SK-N-SH (cell line): ENCODE results near the gene KIAA1191. TPM values are rescaled to one million over a fixed set of nuclear protein-coding genes. Genes with fewer than 3 reads are reported as not detected.
A peak's percentile ranks its signal among the peaks of the same experiment; 100 is the strongest.

Source experiments
- CTCF ChIA-PET: fragments of 300-600, 350-600 bp; formaldehyde crosslinking; extraction: SDS; loops from one replicate; lab custom pipeline; 2021; lab: Yijun Ruan, JAX
- POLR2A ChIA-PET: fragments of 350-600 bp; sonication (Branson Sonifier 250); formaldehyde crosslinking; extraction: SDS; loops from one replicate; lab custom pipeline; 2020; ENCODE audit warnings: antibody characterized with exemption, inconsistent platforms; lab: Yijun Ruan, JAX
- DNase-seq: peaks from one replicate; pipeline ENCODE4 v3.0.0; 2012
- H2AFZ ChIP-seq: fragments of 200-600 bp; sonication (generic); 2 replicates; pipeline ENCODE4 v1.8.1; 2016; ENCODE audit warnings: antibody characterized with exemption, mild to moderate bottlenecking, low read depth
- H3F3A ChIP-seq: fragments of 200-600 bp; sonication (generic); replicated peaks from 2 replicates; pipeline ENCODE3; 2016; ENCODE audit warnings: antibody characterized with exemption, mild to moderate bottlenecking; ENCODE audit not compliant: insufficient read depth
- H3K27ac ChIP-seq, 2 experiments: fragments of 200-500 bp in 1 of 2; fragments of 200-600 bp in 1 of 2; sonication (Bioruptor generic) in 1 of 2; sonication (generic), shearing (Covaris generic) in 1 of 2; 2 replicates each; pipeline versions ENCODE4 v1.5.1 to v1.6.1; 2014 to 2016; ENCODE audit warnings: low read depth in 2 of 2, inconsistent platforms in 1 of 2, low read length in 1 of 2, mild to moderate bottlenecking in 1 of 2, mixed read lengths in 1 of 2
- H3K27me3 ChIP-seq: fragments of 200-600 bp; sonication (generic), shearing (Covaris generic); 2 replicates; pipeline ENCODE4 v1.6.1; 2016; ENCODE audit warnings: mixed run types; ENCODE audit not compliant: insufficient read depth
- H3K36me3 ChIP-seq, 2 experiments: fragments of 200-500 bp in 1 of 2; fragments of 200-600 bp in 1 of 2; sonication (Bioruptor generic) in 1 of 2; sonication (generic) in 1 of 2; replicated peaks in 1 of 2; 2 replicates each; pipeline versions ENCODE3 to v1.5.1; 2014 to 2016; ENCODE audit warnings: low read length in 1 of 2, mild to moderate bottlenecking in 1 of 2; ENCODE audit not compliant: insufficient read depth in 2 of 2, control insufficient read depth in 1 of 2
- H3K4me1 ChIP-seq, 2 experiments: fragments of 200-500 bp in 1 of 2; fragments of 200-600 bp in 1 of 2; sonication (Bioruptor generic) in 1 of 2; sonication (generic), shearing (Covaris generic) in 1 of 2; 2 replicates each; pipeline versions ENCODE4 v1.5.1 to v1.6.1; 2014 to 2016; ENCODE audit warnings: low read depth in 1 of 2, low read length in 1 of 2, mixed run types in 1 of 2; ENCODE audit not compliant: insufficient read depth in 2 of 2, control insufficient read depth in 1 of 2
- H3K4me2 ChIP-seq: fragments of 200-600 bp; sonication (generic), shearing (Covaris generic); 2 replicates; pipeline ENCODE4 v1.6.1; 2017; ENCODE audit warnings: mixed run types
- H3K4me3 ChIP-seq, 2 experiments: fragments of 200-500 bp in 1 of 2; fragments of 200-600 bp in 1 of 2; sonication (Bioruptor generic) in 1 of 2; sonication (generic), shearing (Covaris generic) in 1 of 2; 2 replicates each; pipeline versions ENCODE4 v1.5.1 to v1.8.1; 2014 to 2016; ENCODE audit warnings: low read depth in 2 of 2, inconsistent platforms in 1 of 2, low read length in 1 of 2, mild to moderate bottlenecking in 1 of 2, mixed read lengths in 1 of 2, moderate library complexity in 1 of 2
- H3K79me2 ChIP-seq: fragments of 200-600 bp; sonication (generic); 2 replicates; pipeline ENCODE4 v1.8.1; 2017; ENCODE audit warnings: mild to moderate bottlenecking; ENCODE audit not compliant: insufficient read depth
- H3K9ac ChIP-seq: fragments of 200-600 bp; sonication (generic); 2 replicates; pipeline ENCODE4 v1.6.1; 2017; ENCODE audit warnings: mixed run types
- H3K9me2 ChIP-seq: fragments of 200-600 bp; sonication (generic); 2 replicates; pipeline ENCODE4 v1.6.1; 2017; ENCODE audit warnings: mixed run types
- H3K9me3 ChIP-seq: fragments of 200-600 bp; sonication (generic); 2 replicates; pipeline ENCODE4 v1.6.1; 2017; ENCODE audit warnings: mixed run types, mild to moderate bottlenecking, moderate library complexity
- H4K20me1 ChIP-seq: fragments of 200-600 bp; sonication (generic); 2 replicates; pipeline ENCODE4 v1.6.1; 2017; ENCODE audit warnings: mild to moderate bottlenecking, mixed run types; ENCODE audit not compliant: insufficient read depth
- CHD2 ChIP-seq: fragments of 150-350 bp; IDR thresholded peaks from 2 replicates; pipeline ENCODE4 v1.6.1; 2018; ENCODE audit warnings: low read length; ENCODE audit not compliant: partially characterized antibody
- EP300 ChIP-seq, 2 experiments: IDR thresholded peaks; 2 replicates each; pipeline versions ENCODE4 v1.4.0 to v1.6.1; 2012; ENCODE audit warnings: borderline replicate concordance in 1 of 2, low read depth in 1 of 2, low read length in 1 of 2
- FOXM1 ChIP-seq: IDR thresholded peaks from 2 replicates; pipeline ENCODE4 v1.4.0; 2012; ENCODE audit warnings: low read depth, mild to moderate bottlenecking
- GATA2 ChIP-seq: sonication (generic); formaldehyde crosslinking; IDR thresholded peaks from 2 replicates; pipeline ENCODE4 v1.5.0; 2020; ENCODE audit warnings: mild to moderate bottlenecking, missing genetic modification reagents
- MEF2A ChIP-seq: IDR thresholded peaks from 2 replicates; pipeline ENCODE4 v1.4.0; 2012; ENCODE audit warnings: low read depth, borderline replicate concordance
- MXI1 ChIP-seq: IDR thresholded peaks from 2 replicates; pipeline ENCODE4 v1.6.1; 2012; ENCODE audit warnings: mild to moderate bottlenecking, low read depth, low read length, improper control_type of control experiment
- NRF1 ChIP-seq: IDR thresholded peaks from 2 replicates; pipeline ENCODE4 v1.6.1; 2012; ENCODE audit warnings: low read depth, mild to moderate bottlenecking, low read length
- POLR2AphosphoS5 ChIP-seq: IDR thresholded peaks from 2 replicates; pipeline ENCODE4 v1.6.1; 2012; ENCODE audit warnings: low read depth, low read length
- RAD21 ChIP-seq: IDR thresholded peaks from 2 replicates; pipeline ENCODE4 v1.6.1; 2012; ENCODE audit warnings: mild to moderate bottlenecking, low read length
- RFX5 ChIP-seq: IDR thresholded peaks from 2 replicates; pipeline ENCODE4 v1.6.1; 2012; ENCODE audit warnings: mild to moderate bottlenecking, improper control_type of control experiment, low read length
- RXRA ChIP-seq: IDR thresholded peaks from 2 replicates; pipeline ENCODE4 v1.4.0; 2012; ENCODE audit warnings: low read depth, mild to moderate bottlenecking, borderline replicate concordance
- SIN3A ChIP-seq: IDR thresholded peaks from 2 replicates; pipeline ENCODE4 v1.6.1; 2012; ENCODE audit warnings: low read depth, mild to moderate bottlenecking, low read length, moderate library complexity, borderline replicate concordance
- TAF1 ChIP-seq: IDR thresholded peaks from 2 replicates; pipeline ENCODE4 v1.6.1; 2012; ENCODE audit warnings: low read depth, mild to moderate bottlenecking, low read length, moderate library complexity, borderline replicate concordance
- TCF12 ChIP-seq: IDR thresholded peaks from 2 replicates; pipeline ENCODE4 v1.4.0; 2012
- TEAD4 ChIP-seq: IDR thresholded peaks from 2 replicates; pipeline ENCODE4 v1.4.0; 2012; ENCODE audit warnings: mild to moderate bottlenecking, borderline replicate concordance; ENCODE audit not compliant: insufficient read depth
- WGBS: methylation state at CpG from one replicate; pipeline ENCODE4 v1.1.6; 2017; ENCODE audit warnings: low lambda C conversion rate; 5-methylcytosine and 5-hydroxymethylcytosine counted together
- polyA plus RNA-seq, 3 experiments: library from polyadenylated mRNA; depleted of rRNA; stranded (reverse); fragments of >200 nt; gene quantifications; 2 replicates each; pipeline ENCODE4 v1.2.3, GENCODE V29; 2012
- TF ChIP-seq, protein P1 (sequence below): IDR thresholded peaks from 2 replicates; pipeline ENCODE4 v1.4.0; 2012; ENCODE audit warnings: low read depth
- TF ChIP-seq, protein P2 (sequence below): fragments of 150-350 bp; IDR thresholded peaks from 2 replicates; pipeline ENCODE4 v1.6.1; 2016; ENCODE audit warnings: mild to moderate bottlenecking, low read depth, low read length
- TF ChIP-seq, protein P3 (sequence below): IDR thresholded peaks from 2 replicates; pipeline ENCODE4 v1.4.0; 2012; ENCODE audit warnings: low read depth, borderline replicate concordance
- TF ChIP-seq, protein P4 (sequence below): IDR thresholded peaks from 2 replicates; pipeline ENCODE4 v1.6.1; 2012; ENCODE audit warnings: mild to moderate bottlenecking, low read depth, low read length, moderate library complexity

KIAA1191 gene
- polyA plus RNA-seq, 1 of the 3 experiments (the other 2 are of a cell fraction) = 100 TPM

DNA sequence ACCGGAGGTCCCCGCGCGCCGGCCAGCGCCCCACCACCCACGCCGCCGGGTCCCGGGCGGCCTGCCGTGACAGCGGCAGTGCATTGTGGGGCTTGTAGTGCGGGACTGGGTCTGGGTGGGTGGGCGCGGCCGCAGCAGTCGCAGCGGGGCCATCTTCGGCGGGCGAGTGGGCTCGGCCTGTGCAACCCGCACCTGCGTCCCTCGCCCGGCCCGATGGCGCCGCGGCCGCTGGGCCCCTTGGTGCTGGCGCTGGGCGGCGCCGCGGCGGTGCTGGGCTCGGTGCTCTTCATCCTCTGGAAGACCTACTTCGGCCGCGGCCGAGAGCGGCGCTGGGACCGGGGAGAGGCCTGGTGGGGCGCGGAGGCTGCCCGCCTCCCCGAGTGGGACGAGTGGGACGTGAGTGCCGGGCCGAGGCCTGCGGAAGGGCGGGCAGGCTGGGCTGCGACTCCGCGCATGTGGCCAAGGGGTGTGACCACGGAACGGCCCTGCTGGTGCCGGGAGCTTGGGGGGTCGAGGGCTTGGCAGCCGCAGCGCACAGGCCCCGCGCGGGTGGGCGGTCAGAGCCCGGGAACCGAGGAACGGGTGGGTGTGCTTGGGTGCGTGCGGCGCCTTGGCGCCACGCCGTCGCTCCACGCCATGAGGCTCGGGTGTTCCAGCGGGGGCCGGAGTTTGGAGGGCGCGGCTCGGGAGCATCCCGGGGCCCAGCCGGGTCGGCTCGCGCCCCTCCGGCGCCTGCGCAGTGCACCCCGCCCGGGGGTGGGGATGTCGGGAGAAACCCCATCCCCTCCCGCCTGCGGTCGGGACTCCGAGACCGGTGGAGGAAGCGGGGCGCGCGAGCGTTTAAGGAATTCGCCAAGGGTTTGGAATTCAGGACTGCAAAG, 4.0 kb upstream of the KIAA1191 start, which contains the start of gene ARL10:
Gene ARL10 (plus strand): TSS at position 137 of the 881 bp plus-strand sequence. CDS start 77 bp downstream, at position 214.
- Histone ChIP-seq H3K36me3 (peaks cover 4 to 18% of the 10 kb centered on the region in 2 experiments), H3K4me1 (peaks cover 0 to 16% of the 10 kb centered on the region in 2 experiments; a peak in 1 of 4 replicates), H3F3A (peaks cover 3% of the 10 kb centered on the region), H4K20me1 (no peaks in the 10 kb centered on the region), H3K27me3 (no peaks in the 10 kb centered on the region), H3K9ac (peak within 1 kb of the TSS; percentile 75), H3K4me3 (peak within 1 kb of the TSS; percentile 70 to 87), H2AFZ (peak within 1 kb of the TSS; percentile 97), H3K27ac (peak within 1 kb of the TSS; percentile 42 to 80; a peak in 3 of 4 replicates), H3K79me2 (peaks cover 10% of the 10 kb centered on the region), H3K4me2 (peak within 1 kb of the TSS; percentile 98), H3K9me2 (no peaks in the 10 kb centered on the region), H3K9me3 (no peaks in the 10 kb centered on the region)
- TF ChIP-seq, protein P1, sequence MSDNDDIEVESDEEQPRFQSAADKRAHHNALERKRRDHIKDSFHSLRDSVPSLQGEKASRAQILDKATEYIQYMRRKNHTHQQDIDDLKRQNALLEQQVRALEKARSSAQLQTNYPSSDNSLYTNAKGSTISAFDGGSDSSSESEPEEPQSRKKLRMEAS = peak; percentile 74
- no peak; the same call in 1 of the 2 replicates for TF ChIP-seq POLR2AphosphoS5
- TF ChIP-seq MEF2A = no peak
- no peak for TF ChIP-seq TEAD4
- TF ChIP-seq EP300 (IDR thresholded peaks at IDR 0.05; ENCODE audit: borderline replicate concordance in 1 of 2, low read depth in 1 of 2, low read length in 1 of 2) = no peak
- TF ChIP-seq RAD21 = no peak
- TF ChIP-seq RFX5 = no peak
- TF ChIP-seq CHD2 = peak; percentile 60
- TF ChIP-seq MXI1 = peak; percentile 95
- TF ChIP-seq, protein P2, sequence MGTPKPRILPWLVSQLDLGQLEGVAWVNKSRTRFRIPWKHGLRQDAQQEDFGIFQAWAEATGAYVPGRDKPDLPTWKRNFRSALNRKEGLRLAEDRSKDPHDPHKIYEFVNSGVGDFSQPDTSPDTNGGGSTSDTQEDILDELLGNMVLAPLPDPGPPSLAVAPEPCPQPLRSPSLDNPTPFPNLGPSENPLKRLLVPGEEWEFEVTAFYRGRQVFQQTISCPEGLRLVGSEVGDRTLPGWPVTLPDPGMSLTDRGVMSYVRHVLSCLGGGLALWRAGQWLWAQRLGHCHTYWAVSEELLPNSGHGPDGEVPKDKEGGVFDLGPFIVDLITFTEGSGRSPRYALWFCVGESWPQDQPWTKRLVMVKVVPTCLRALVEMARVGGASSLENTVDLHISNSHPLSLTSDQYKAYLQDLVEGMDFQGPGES = no peak
- no peak for TF ChIP-seq GATA2
- no peak for TF ChIP-seq TCF12
- TF ChIP-seq, protein P3, sequence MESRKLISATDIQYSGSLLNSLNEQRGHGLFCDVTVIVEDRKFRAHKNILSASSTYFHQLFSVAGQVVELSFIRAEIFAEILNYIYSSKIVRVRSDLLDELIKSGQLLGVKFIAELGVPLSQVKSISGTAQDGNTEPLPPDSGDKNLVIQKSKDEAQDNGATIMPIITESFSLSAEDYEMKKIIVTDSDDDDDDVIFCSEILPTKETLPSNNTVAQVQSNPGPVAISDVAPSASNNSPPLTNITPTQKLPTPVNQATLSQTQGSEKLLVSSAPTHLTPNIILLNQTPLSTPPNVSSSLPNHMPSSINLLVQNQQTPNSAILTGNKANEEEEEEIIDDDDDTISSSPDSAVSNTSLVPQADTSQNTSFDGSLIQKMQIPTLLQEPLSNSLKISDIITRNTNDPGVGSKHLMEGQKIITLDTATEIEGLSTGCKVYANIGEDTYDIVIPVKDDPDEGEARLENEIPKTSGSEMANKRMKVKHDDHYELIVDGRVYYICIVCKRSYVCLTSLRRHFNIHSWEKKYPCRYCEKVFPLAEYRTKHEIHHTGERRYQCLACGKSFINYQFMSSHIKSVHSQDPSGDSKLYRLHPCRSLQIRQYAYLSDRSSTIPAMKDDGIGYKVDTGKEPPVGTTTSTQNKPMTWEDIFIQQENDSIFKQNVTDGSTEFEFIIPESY = 0 out of 2 replicates have a peak, but pooled peaks have one; percentile 57
- no peak for TF ChIP-seq RXRA
- TF ChIP-seq SIN3A = 0 out of 2 replicates have a peak, but pooled peaks have one; percentile 28
- no peak for TF ChIP-seq FOXM1
- peak; percentile 80 for TF ChIP-seq NRF1
- TF ChIP-seq, protein P4, sequence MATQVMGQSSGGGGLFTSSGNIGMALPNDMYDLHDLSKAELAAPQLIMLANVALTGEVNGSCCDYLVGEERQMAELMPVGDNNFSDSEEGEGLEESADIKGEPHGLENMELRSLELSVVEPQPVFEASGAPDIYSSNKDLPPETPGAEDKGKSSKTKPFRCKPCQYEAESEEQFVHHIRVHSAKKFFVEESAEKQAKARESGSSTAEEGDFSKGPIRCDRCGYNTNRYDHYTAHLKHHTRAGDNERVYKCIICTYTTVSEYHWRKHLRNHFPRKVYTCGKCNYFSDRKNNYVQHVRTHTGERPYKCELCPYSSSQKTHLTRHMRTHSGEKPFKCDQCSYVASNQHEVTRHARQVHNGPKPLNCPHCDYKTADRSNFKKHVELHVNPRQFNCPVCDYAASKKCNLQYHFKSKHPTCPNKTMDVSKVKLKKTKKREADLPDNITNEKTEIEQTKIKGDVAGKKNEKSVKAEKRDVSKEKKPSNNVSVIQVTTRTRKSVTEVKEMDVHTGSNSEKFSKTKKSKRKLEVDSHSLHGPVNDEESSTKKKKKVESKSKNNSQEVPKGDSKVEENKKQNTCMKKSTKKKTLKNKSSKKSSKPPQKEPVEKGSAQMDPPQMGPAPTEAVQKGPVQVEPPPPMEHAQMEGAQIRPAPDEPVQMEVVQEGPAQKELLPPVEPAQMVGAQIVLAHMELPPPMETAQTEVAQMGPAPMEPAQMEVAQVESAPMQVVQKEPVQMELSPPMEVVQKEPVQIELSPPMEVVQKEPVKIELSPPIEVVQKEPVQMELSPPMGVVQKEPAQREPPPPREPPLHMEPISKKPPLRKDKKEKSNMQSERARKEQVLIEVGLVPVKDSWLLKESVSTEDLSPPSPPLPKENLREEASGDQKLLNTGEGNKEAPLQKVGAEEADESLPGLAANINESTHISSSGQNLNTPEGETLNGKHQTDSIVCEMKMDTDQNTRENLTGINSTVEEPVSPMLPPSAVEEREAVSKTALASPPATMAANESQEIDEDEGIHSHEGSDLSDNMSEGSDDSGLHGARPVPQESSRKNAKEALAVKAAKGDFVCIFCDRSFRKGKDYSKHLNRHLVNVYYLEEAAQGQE = no peak
- TF ChIP-seq TAF1 = no peak
- WGBS = 17% methylated on average over 26 of the region's 108 CpGs
- CTCF ChIA-PET = no interaction called here
- POLR2A ChIA-PET = interaction anchor here (0.7 kb wide), 1 partner anchor 172 kb away, joined by 3 read pairs; the partner anchor contains the start of gene RNF44
- DNase-seq = peak; percentile 96
